ENCODE results near the gene MPZL3.
"Not testable (repeated sequence)": the region's sequence is repeated elsewhere in the genome, so short reads cannot be mapped to it uniquely, and the experiment has no call there.

- not testable (repeated sequence) for TF ChIP-seq CTCF (conservative IDR thresholded peaks at IDR 0.05 in 1 of 2, IDR thresholded peaks at IDR 0.05 in 1 of 2; ENCODE audit: extremely low read depth in 1 of 2, insufficient read depth in 1 of 2, low read depth in 1 of 2, low read length in 2 of 2); EZH2 (IDR thresholded peaks at IDR 0.05; ENCODE audit: borderline replicate concordance, low read length)
Measured at GRCh38 chr11:118192817-118193216, 59.3 kb downstream of the MPZL3 start.
